B cell (primary cell): ENCODE measurements around the gene CYP2U1. TPM values are rescaled to one million over a fixed set of nuclear protein-coding genes. Genes with fewer than 3 reads are reported as not detected.

Source experiments
- ATAC-seq: fragments of 200-7000 bp; cut with Tn5 transposase; one replicate; pipeline ENCODE4 v1.10.0; 2021; ENCODE audit warnings: low read depth, mild to moderate bottlenecking, moderate number of reproducible peaks, moderate library complexity
- CTCF ChIA-PET: fragments of 350-600 bp; sonication (Branson Sonifier 250); formaldehyde crosslinking; loops from one replicate; lab custom pipeline; 2021; ENCODE audit warnings: antibody characterized with exemption, inconsistent platforms; lab: Charles Lee
- POLR2A ChIA-PET: fragments of 350-600 bp; sonication (Branson Sonifier 250); formaldehyde crosslinking; loops from one replicate; lab custom pipeline; 2021; ENCODE audit warnings: antibody characterized with exemption; lab: Charles Lee
- DNase-seq: peaks from one replicate; pipeline ENCODE4 v3.0.0; 2013
- H2AFZ ChIP-seq: 2 replicates; pipeline ENCODE4 v1.6.1; 2012; ENCODE audit warnings: mild to moderate bottlenecking, low read depth, low read length; ENCODE audit not compliant: insufficient read depth, poor library complexity, severe bottlenecking
- H3K27ac ChIP-seq, 2 donors: 1 replicate in 1 of 2; 2 replicates in 1 of 2; pipeline ENCODE4 v1.5.1; 2012 to 2013; ENCODE audit warnings: low read length in 2 of 2, mild to moderate bottlenecking in 2 of 2, moderate library complexity in 1 of 2
- H3K27me3 ChIP-seq, 4 experiments: fragments of 200-600 bp in 1 of 4; sonication (generic) in 1 of 4; replicated peaks in 1 of 4; 1 replicate in 2 of 4; 2 replicates in 2 of 4; pipeline versions ENCODE4 v1.6.1 to v1.7.0; 2013 to 2016; ENCODE audit warnings: low read length in 3 of 4, mild to moderate bottlenecking in 2 of 4, mixed read lengths in 1 of 4, moderate library complexity in 1 of 4; ENCODE audit not compliant: insufficient read depth in 4 of 4, control insufficient read depth in 3 of 4; ENCODE audit errors: control extremely low read depth in 1 of 4
- H3K36me3 ChIP-seq, 2 experiments: replicated peaks in 1 of 2; 1 replicate in 1 of 2; 2 replicates in 1 of 2; pipeline versions ENCODE4 v1.6.1 to v1.7.1; 2013; ENCODE audit warnings: low read length in 1 of 2; ENCODE audit not compliant: insufficient read depth in 2 of 2, control insufficient read depth in 1 of 2; ENCODE audit errors: control extremely low read depth in 1 of 2, extremely low read depth in 1 of 2
- H3K4me1 ChIP-seq, 2 donors: fragments of 200-600 bp in 1 of 2; sonication (generic) in 1 of 2; 1 replicate in 1 of 2; 2 replicates in 1 of 2; pipeline versions ENCODE4 v1.5.1 to v1.6.1; 2013 to 2017; ENCODE audit warnings: low read length in 2 of 2; ENCODE audit not compliant: control insufficient read depth in 2 of 2, insufficient read depth in 2 of 2
- H3K4me2 ChIP-seq: replicated peaks from 2 replicates; pipeline ENCODE3; 2012; ENCODE audit warnings: mild to moderate bottlenecking, low read depth, low read length; ENCODE audit not compliant: poor library complexity, severe bottlenecking
- H3K4me3 ChIP-seq, 5 experiments: fragments of 200-600 bp in 1 of 5; sonication (generic) in 1 of 5; 1 replicate in 3 of 5; 2 replicates in 2 of 5; pipeline versions ENCODE4 v1.5.1 to v1.7.0; 2011 to 2016; ENCODE audit warnings: low read length in 4 of 5, mild to moderate bottlenecking in 4 of 5, low read depth in 2 of 5, control low read depth in 1 of 5, moderate library complexity in 1 of 5; ENCODE audit not compliant: insufficient read depth in 1 of 5; ENCODE audit errors: control extremely low read depth in 1 of 5, extremely low read depth in 1 of 5
- H3K79me2 ChIP-seq: fragments of 200-600 bp; sonication (generic); one replicate; pipeline ENCODE4 v1.6.0; 2016; ENCODE audit warnings: low read length; ENCODE audit not compliant: control insufficient read depth, insufficient read depth
- H3K9ac ChIP-seq: fragments of 200-600 bp; sonication (generic); 2 replicates; pipeline ENCODE4 v1.6.1; 2017; ENCODE audit warnings: mild to moderate bottlenecking, low read length, moderate library complexity
- H3K9me3 ChIP-seq, 3 donors: one replicate each; pipeline versions ENCODE4 v1.6.1 to v1.7.1; 2013; ENCODE audit warnings: low read length in 2 of 3; ENCODE audit not compliant: control insufficient read depth in 2 of 3, insufficient read depth in 1 of 3; ENCODE audit errors: control extremely low read depth in 1 of 3
- H4K20me1 ChIP-seq: 2 replicates; pipeline ENCODE4 v1.6.0; 2012; ENCODE audit warnings: mild to moderate bottlenecking, low read length; ENCODE audit not compliant: insufficient read depth, control insufficient read depth, poor library complexity, severe bottlenecking
- H3K27ac Mint-ChIP-seq: one replicate; pipeline ENCODE4 v1.8.0; 2021; ENCODE audit warnings: mixed read lengths
- H3K27me3 Mint-ChIP-seq: one replicate; pipeline ENCODE4 v1.8.0; 2021; ENCODE audit warnings: mixed read lengths
- H3K4me1 Mint-ChIP-seq: one replicate; pipeline ENCODE4 v1.8.0; 2021; ENCODE audit warnings: mixed read lengths
- H3K4me3 Mint-ChIP-seq: one replicate; pipeline ENCODE4 v1.8.0; 2021; ENCODE audit warnings: mixed read lengths
- H3K9me3 Mint-ChIP-seq: one replicate; pipeline ENCODE4 v1.8.0; 2022; ENCODE audit warnings: mixed read lengths; ENCODE audit not compliant: insufficient read depth
- EZH2 ChIP-seq: IDR thresholded peaks from 2 replicates; pipeline ENCODE4 v1.6.1; 2012; ENCODE audit warnings: borderline replicate concordance, low read depth, mild to moderate bottlenecking, moderate library complexity, low read length; ENCODE audit not compliant: insufficient read depth, poor library complexity, severe bottlenecking
- WGBS: methylation state at CpG from one replicate; pipeline ENCODE4 v1.1.5; 2013; ENCODE audit warnings: missing lambda C conversion rate; ENCODE audit not compliant: insufficient coverage; 5-methylcytosine and 5-hydroxymethylcytosine counted together
- intact Hi-C: fragments of 100-400 bp; cut with micrococcal nuclease; formaldehyde crosslinking; loops from one replicate; pipeline ENCODE4 v1.10.0; 2022
- polyA plus RNA-seq: library from polyadenylated mRNA; depleted of rRNA; stranded (reverse); fragments of >200 nt; gene quantifications from 2 replicates; pipeline ENCODE4 v1.2.3, GENCODE V29; 2012
- total RNA-seq, 2 donors: library from RNA; stranded (reverse); fragments of 120-200 nt in 1 of 2; gene quantifications; 1 replicate in 1 of 2; 2 replicates in 1 of 2; pipeline versions ENCODE4 v1.2.3 to v1.2.4, GENCODE V29; 2013 to 2022
- TF ChIP-seq, protein P1 (sequence below): fragments of 200-600 bp; IDR thresholded peaks from one replicate; pipeline ENCODE4 v1.8.0; 2022; ENCODE audit warnings: antibody characterized with exemption, mild to moderate bottlenecking

The CYP2U1 gene
- total and polyA plus RNA-seq, 2 donors (not counting 1 experiment from before 2014, with no cell fraction given): 6.1 to 17.6 TPM

DNA sequence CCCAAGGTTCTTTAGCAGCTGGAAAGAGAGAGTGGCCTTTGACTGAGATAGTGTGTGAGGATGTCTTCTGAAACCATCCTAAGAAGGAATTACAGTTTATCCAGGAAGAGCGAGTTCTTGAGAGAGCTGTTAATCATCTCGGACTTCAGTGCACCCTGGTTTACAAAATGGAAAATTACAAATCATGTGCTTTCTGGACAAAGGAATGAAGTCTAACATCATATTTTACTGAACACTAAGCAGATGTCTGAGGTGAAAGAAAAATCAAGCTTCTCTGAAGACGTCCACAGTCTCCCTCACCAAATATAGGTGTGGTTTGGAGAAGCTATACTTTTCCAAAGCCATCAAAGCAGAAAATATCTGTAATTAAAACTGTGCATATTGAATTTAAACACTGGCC is 30.8 kb upstream of the CYP2U1 start:
- CTCF ChIA-PET: no interaction called here
- Mint-ChIP-seq H3K9me3 (no peaks in the 10 kb centered on the region), H3K27me3 (peaks cover 35% of the 10 kb centered on the region), H3K4me1 (no peaks in the 10 kb centered on the region), H3K4me3 (no peak overlapping the region), H3K27ac (no peak overlapping the region)
- Histone ChIP-seq H3K9me3 (no peaks in the 10 kb centered on the region), H3K4me1 (no peaks in the 10 kb centered on the region), H3K4me2 (no peak overlapping the region), H3K27ac (no peak overlapping the region), H3K9ac (no peak overlapping the region), H3K36me3 (no peaks in the 10 kb centered on the region), H3K4me3 (no peak overlapping the region), H3K27me3 (no peaks in the 10 kb centered on the region), H4K20me1 (no peaks in the 10 kb centered on the region), H2AFZ (no peak overlapping the region), H3K79me2 (no peaks in the 10 kb centered on the region)
- WGBS: no CpG with 5 or more reads among the region's 3 CpGs
- no peak for TF ChIP-seq EZH2
- TF ChIP-seq, protein P1, sequence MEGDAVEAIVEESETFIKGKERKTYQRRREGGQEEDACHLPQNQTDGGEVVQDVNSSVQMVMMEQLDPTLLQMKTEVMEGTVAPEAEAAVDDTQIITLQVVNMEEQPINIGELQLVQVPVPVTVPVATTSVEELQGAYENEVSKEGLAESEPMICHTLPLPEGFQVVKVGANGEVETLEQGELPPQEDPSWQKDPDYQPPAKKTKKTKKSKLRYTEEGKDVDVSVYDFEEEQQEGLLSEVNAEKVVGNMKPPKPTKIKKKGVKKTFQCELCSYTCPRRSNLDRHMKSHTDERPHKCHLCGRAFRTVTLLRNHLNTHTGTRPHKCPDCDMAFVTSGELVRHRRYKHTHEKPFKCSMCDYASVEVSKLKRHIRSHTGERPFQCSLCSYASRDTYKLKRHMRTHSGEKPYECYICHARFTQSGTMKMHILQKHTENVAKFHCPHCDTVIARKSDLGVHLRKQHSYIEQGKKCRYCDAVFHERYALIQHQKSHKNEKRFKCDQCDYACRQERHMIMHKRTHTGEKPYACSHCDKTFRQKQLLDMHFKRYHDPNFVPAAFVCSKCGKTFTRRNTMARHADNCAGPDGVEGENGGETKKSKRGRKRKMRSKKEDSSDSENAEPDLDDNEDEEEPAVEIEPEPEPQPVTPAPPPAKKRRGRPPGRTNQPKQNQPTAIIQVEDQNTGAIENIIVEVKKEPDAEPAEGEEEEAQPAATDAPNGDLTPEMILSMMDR: no peak
- intact Hi-C loops: no loop called here
- DNase-seq (no peak), ATAC-seq (no peak)
- POLR2A ChIA-PET: no interaction called here

DNA sequence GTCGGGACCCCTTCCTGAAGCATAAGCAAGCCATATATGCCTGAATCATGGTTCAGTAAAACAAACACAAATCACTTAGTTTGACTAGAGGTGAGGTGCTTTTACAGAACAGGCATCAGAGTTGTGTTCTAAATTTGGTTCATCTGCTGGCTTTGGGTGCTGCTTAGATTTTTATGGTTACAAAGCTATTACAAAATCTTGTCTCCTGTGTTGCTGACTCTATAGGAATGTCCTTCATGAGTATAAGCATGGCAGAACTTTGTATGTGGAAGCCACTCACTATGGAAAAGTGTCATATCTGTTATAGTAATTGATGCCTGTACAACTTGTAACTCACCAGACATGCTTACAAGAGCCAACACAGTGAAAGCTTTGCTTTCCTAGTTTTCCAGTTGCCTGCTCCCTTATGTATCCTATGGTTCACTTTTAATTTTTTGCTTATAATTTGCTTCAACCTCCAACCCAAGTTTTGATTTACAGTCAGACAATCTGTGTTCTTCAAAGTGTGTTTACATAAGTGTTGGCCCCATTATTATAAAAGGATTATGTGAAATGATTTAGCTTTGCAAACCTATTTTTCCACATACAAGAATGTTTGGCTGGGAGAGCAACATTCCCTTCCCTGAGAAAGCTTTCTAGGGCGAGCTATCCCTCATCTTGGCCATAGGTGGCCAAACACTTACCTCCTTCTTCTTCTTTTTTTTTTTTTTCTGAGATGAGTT is 30.0 kb upstream of the CYP2U1 start:
- H3K27ac Mint-ChIP-seq: no peak overlapping the region
- H3K9ac ChIP-seq: no peak overlapping the region
- no peak overlapping the region for H3K4me2 ChIP-seq
- no peaks in the 10 kb centered on the region for H3K9me3 ChIP-seq
- intact Hi-C loops: no loop called here
- H3K4me3 Mint-ChIP-seq: no peak overlapping the region
- ATAC-seq (no peak), DNase-seq (no peak)
- H3K4me1 ChIP-seq: no peaks in the 10 kb centered on the region
- TF ChIP-seq EZH2: no peak
- TF ChIP-seq, protein P1: no peak
- H4K20me1 ChIP-seq: no peaks in the 10 kb centered on the region
- H3K4me3 ChIP-seq: no peak overlapping the region
- POLR2A ChIA-PET: no interaction called here
- WGBS: no CpG with 5 or more reads among the region's 2 CpGs
- CTCF ChIA-PET: no interaction called here
- no peak overlapping the region for H2AFZ ChIP-seq
- H3K27ac ChIP-seq: no peak overlapping the region
- no peaks in the 10 kb centered on the region for H3K79me2 ChIP-seq
- no peaks in the 10 kb centered on the region for H3K27me3 ChIP-seq
- no peaks in the 10 kb centered on the region for H3K36me3 ChIP-seq
- H3K9me3 Mint-ChIP-seq: no peaks in the 10 kb centered on the region
- H3K4me1 Mint-ChIP-seq: no peaks in the 10 kb centered on the region
- H3K27me3 Mint-ChIP-seq: peaks cover 30% of the 10 kb centered on the region
